HG03460 (cell line): ENCODE measurements around the gene KCNK4.
"Not testable (repeated sequence)": the region's sequence is repeated elsewhere in the genome, so short reads cannot be mapped to it uniquely, and the experiment has no call there.

Experiments used
- ATAC-seq: cut with Tn5 transposase; IDR thresholded peaks from one replicate; pipeline ENCODE4 v1.9.1; 2021; ENCODE audit not compliant: unreplicated experiment

Gene KCNK4

GRCh38 chr11:64323373-64323772 lies 32.3 kb downstream of the KCNK4 start:
- no peak for ATAC-seq

DNA sequence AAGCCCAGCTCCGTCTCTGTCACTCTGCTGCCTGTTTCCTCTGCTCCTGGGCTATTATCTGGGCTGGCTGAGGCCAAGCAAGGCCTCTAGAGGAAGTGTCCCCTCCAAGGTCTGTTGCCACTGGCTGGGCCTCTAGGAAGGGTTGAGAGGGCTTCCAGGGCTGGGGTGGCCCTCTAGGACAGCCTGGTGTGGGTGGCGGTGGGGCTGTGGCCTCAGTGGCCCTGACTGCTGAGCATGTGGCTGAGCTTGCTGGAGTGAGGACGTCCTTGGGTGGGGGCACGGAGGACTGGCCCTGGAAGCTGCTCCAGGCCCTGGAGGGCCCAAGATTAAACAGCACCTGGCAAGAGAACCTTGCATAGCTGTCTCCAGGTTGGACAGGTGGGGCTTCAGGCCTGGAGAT lies 32.9 kb downstream of the KCNK4 start:
- not testable (repeated sequence) for ATAC-seq

DNA sequence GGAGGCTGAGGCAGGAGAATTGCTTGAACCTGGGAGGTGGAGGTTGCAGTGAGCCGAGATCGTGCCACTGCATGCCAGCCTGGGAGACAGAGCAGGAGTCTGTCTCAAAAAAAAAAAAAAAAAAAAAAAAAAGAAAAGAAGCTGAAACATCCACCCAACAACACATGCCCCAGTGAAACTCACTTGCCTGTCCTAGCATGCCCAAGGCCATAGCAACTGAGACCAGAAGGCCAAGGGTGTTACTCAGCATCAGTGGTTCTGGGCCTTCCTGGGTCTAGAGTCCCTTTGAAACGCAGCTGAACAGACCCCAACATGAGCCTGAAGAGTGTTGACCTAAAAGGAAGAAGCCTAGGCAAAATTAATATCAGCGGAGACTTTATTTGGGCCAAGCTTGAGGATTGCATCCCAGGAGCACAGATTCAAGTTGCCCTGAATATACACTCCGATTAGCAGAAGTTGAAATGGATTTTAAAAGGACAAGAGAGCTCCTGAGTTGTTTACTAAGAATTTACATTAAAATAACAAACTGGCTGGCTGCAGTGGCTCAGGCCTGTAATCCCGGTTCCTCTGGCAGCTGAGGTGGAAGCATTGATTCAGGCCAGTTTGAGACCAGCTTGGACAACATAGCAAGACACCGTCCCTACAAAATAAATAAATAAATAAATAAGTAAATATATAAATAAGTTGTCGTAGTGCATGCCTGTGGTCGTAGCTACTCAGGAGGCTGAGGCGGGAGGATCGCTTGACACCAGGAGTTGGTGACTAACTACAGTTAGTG lies 33.8 kb downstream of the KCNK4 start:
- ATAC-seq, result no peak

DNA sequence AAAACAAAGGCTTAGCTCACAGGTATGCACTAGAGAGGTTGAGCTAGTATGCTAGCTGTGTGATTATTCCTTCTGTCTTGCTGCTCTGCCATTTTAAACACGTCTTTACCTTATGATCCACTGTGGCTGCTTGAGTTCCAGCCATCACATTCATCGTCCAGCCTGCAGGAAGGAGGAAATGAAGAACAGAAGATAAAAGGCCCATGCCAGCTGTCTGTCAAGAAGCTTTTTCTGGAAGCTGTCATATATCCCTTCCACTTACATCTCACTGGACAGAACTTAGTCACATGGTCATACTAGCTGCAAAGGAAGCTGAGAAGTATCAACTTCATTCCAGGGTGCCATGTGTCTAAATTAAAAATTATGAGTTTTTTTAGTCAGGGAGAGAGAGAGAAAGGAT lies 36.3 kb downstream of the KCNK4 start:
- no peak for ATAC-seq

- no peak for ATAC-seq
Observed at GRCh38 chr11:64327993-64328392, 36.9 kb downstream of the KCNK4 start.

DNA sequence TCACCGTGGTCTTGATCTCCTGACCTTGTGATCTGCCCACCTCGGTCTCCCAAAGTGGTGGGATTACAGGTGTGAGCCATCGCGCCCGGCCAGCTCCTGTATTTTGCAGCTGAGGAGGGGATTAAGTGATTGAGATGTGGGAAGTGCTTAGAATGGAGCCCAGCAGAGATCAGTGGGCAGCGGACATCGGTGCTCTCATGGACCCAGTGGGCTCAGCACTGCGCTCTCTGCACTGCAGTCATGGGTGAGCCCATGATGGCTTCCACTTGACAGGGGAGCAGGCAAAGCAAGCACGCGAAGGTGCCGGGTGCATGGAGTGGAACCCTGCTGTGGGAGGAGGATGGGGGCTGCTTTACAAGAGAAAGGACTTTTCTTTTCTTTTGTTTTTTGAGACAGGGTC lies 39.8 kb downstream of the KCNK4 start:
- no peak for ATAC-seq

- ATAC-seq, result no peak
Observed at GRCh38 chr11:64331569-64332371, 40.7 kb downstream of the KCNK4 start.

GRCh38 chr11:64333556-64333955 lies 42.5 kb downstream of the KCNK4 start:
- ATAC-seq, result no peak

DNA sequence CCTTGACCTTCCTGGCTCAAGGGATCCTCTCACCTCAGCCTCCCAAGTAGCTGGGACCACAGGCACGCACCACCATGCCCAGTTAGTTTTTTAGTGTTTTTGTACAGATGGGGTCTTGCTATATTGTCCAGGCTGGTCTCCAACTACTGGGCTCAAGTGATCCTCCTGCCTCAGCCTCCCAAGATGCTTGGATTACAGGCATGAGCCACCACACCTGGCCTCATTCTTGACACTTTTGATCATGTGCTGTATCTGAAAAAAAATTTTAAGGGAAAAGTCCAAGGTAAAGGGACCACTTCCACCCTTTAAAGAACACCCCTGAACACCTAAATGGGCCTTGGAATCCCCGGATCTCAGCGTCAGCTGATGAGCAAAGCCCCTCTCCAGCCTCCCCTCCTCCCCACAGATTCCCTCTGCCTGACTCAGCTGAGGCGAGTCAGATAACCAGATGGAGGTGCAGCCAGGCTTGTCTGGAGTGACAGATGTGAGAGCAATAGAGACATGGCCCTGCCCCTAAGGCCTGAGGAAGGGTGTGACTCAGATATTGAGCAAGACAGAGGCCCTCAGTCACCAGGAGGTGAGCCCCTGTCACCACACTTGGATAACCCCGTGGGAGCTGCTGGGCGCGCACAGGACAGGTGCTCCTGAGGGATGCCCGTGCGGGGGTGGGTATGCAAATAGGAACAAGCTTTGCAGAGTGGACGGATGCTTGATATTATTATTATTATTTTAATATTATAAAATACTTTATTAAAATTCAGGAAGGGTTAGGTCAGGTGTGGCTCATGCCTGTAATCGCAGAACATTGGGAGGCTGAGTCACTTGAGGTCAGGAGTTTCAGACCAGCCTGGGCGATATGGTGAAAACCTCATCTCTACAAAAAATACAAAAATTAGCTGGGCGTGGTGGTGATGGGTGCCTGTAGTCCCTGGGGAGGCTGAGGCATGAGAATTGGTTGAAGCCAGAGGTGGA lies 43.9 kb downstream of the KCNK4 start:
- peak; percentile 76 for ATAC-seq

- ATAC-seq, result no peak
Observed at GRCh38 chr11:64337538-64338249, 46.6 kb downstream of the KCNK4 start.

DNA sequence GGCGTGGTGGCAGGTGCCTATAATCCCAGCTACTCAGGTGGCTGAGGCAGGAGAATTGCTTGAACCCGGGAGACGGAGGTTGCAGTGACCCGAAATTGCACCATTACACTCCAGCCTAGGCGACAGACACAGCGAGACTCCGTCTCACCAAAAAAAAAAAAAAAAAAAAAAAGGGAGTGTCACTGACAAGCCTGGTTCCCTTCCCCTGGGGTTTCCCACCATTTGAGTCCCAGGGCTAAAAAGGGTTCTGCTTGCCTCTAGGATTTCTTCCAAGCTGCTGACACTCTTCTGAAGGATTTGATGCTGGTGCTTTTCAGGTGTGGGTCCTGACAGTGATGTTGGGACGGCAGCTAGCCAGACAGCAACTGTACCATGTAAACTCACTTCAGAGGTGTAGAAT lies 47.6 kb downstream of the KCNK4 start:
- ATAC-seq, result no peak

GRCh38 chr11:64339286-64339685 lies 48.2 kb downstream of the KCNK4 start:
- ATAC-seq, result no peak

DNA sequence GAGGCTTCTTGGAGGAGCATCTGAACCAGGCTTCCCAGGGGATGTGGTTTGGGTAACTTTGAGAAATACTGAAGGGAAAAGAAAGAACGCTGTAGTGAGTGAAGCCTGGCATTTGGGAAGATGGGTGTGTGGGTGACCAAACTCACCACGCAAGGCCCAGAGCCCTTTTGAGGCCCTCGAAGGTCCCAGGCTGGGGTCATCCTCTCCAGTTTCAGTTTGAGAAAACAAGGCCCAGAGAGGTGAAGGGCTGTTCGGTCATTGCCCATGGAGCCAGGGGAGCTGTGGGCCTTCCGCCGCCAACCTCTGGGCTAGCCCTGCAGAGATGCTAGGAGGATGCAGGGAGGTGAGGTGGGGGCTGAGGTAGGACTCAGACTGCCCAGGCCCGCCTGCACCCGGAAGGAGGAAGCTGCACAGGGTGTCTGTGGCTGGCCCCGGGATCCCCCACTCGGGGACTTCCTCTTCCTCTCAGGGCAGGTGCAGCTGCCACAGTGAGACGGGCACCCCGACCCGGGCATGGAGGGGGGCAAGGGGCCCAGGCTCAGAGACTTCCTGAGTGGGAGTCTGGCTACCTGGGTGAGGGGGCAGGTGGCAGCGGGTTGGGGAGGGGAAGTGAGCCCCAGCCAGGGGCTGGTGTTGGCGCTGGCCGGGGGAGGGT lies 48.8 kb downstream of the KCNK4 start, which contains the start of gene CCDC88B:
TSS of gene CCDC88B (plus strand) at position 451 of the 655 bp plus-strand sequence. CDS start at position 514, 63 bp downstream.
- ATAC-seq, result peak; percentile 49

GRCh38 chr11:64340671-64341335 lies 49.7 kb downstream of the KCNK4 start:
- ATAC-seq, result peak; percentile 37

DNA sequence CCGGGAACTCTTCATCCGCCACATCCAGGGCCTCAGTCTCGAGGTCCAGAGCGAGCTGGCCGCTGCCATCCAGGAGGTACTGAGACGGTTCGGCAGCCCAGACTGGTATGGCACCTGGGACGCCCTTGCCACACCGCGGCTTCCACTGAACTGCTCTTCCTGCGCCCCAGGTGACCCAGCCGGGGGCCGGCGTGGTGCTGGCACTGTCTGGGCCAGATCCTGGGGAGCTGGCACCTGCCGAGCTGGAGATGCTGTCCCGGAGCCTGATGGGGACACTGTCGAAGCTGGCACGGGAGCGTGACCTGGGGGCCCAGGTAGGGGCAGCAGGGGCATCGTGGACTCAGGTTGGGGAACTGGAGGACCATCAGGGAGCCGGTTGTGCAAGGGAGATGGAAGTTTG lies 50.3 kb downstream of the KCNK4 start:
- ATAC-seq, result no peak

DNA sequence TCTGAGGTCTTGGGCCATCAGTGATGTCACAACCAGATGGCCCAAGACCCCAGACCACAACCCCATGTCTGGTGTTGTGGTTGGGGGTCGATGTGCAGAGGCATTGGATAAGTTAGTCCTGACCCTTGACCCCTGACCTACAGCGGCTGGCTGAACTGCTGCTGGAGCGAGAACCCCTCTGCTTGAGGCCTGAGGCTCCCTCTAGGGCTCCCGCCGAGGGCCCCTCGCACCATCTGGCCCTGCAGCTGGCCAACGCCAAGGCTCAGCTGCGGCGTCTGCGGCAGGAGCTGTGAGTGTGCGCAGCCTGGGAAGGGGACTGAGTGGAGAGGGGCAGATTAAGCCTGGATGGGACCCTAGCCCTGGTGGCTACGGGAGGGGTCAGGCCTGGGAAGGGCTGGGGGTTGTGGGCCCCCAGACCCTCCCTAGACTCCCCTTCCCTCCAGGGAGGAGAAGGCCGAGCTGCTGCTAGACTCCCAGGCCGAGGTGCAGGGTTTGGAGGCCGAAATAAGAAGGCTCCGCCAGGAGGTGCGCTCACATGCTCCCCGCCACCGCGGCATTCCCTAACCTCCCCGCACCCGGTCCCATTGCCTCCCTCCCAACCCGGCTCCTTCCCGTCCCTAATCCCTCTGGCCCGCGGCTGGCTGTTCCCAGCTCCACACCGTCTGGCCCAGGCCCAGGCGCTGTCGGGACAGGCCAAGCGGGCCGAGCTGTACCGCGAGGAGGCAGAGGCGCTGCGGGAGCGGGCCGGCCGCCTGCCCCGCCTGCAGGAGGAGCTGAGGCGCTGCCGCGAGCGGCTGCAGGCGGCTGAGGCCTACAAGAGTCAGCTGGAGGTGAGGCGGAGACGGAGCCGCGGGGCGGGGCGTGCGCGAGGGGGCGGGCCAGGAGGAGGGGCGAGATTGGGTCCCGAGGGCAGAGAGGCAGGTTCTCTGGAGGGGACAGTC lies 51.0 kb downstream of the KCNK4 start:
- no peak for ATAC-seq

- ATAC-seq, result no peak
Observed at GRCh38 chr11:64342869-64343745, 52.0 kb downstream of the KCNK4 start.
